K562 (cell line): ENCODE results near the gene ANKRD44. TPM values are rescaled to one million over a fixed set of nuclear protein-coding genes. Genes with fewer than 3 reads are reported as not detected.

Experiments
- ATAC-seq: fragments of 200-7000 bp; cut with Tn5 transposase; 3 replicates; pipeline ENCODE4 v1.9.1; 2020; ENCODE audit warnings: moderate library complexity
- BruUV-seq: library from RNA; stranded (reverse); fragments of 400-500 nt; replicated peaks from 2 replicates; lab custom pipeline; 2021; lab: Mats Ljungman, UMichigan
- CTCF ChIA-PET: fragments of 300-600 bp; formaldehyde crosslinking; extraction: SDS; loops from one replicate; lab custom pipeline; 2021; ENCODE audit warnings: low intra/inter-chr PET ratio; lab: Yijun Ruan, JAX
- POLR2A ChIA-PET: fragments of 300-600, 350-650 bp; sonication (Branson Sonifier 250); formaldehyde crosslinking; extraction: SDS; loops from one replicate; lab custom pipeline; 2021; ENCODE audit warnings: antibody characterized with exemption, inconsistent platforms; lab: Yijun Ruan, JAX
- DNase-seq, 4 experiments: peaks; one replicate each; pipeline versions ENCODE4 v3.0.0 to v3.0.0-alpha.2; 2011 to 2018; ENCODE audit warnings: low spot score in 3 of 4, mixed read lengths in 3 of 4; ENCODE audit errors: extremely low read depth in 1 of 4
- FAIRE-seq: peaks from 2 replicates; lab custom pipeline; 2011; peaks lifted over from hg19 to GRCh38; lab: Jason Lieb, UNC
- H2AFZ ChIP-seq: 2 replicates; pipeline ENCODE4 v1.6.0; 2011; ENCODE audit warnings: low read depth, low read length, control low read depth, inconsistent platforms
- H3K27ac ChIP-seq: fragments of 200-600 bp; 3 replicates; pipeline ENCODE4 v1.8.0; 2011; ENCODE audit warnings: low read depth, mild to moderate bottlenecking, control low read depth, inconsistent platforms, low read length, moderate library complexity, mixed read lengths; ENCODE audit errors: extremely low read depth
- H3K27me3 ChIP-seq, 2 experiments: fragments of 300-600 bp in 1 of 2; 2 replicates in 1 of 2; 3 replicates in 1 of 2; pipeline versions ENCODE4 v1.6.0 to v1.8.0; 2011; ENCODE audit warnings: inconsistent platforms in 2 of 2, low read length in 2 of 2, mild to moderate bottlenecking in 1 of 2, mixed read lengths in 1 of 2, moderate library complexity in 1 of 2; ENCODE audit not compliant: control insufficient read depth in 2 of 2, insufficient read depth in 2 of 2
- H3K36me3 ChIP-seq: fragments of 300-600 bp; 3 replicates; pipeline ENCODE4 v1.8.0; 2011; ENCODE audit warnings: mild to moderate bottlenecking, low read length, inconsistent platforms; ENCODE audit not compliant: control insufficient read depth, insufficient read depth
- H3K4me1 ChIP-seq, 2 experiments: fragments of 200-600 bp in 1 of 2; replicated peaks in 1 of 2; 2 replicates in 1 of 2; 3 replicates in 1 of 2; pipeline versions ENCODE4 v1.5.1 to v1.8.0; 2011; ENCODE audit warnings: inconsistent platforms in 2 of 2, low read length in 2 of 2, mild to moderate bottlenecking in 1 of 2, mixed read lengths in 1 of 2, moderate library complexity in 1 of 2; ENCODE audit not compliant: control insufficient read depth in 2 of 2, insufficient read depth in 2 of 2
- H3K4me2 ChIP-seq: 2 replicates; pipeline ENCODE4 v1.6.1; 2011; ENCODE audit warnings: low read length, control low read depth, inconsistent platforms, mixed read lengths; ENCODE audit not compliant: insufficient read depth
- H3K4me3 ChIP-seq: fragments of 200-600 bp; sonication (generic), shearing (Covaris generic); 2 replicates; pipeline ENCODE4 v1.5.1; 2016; ENCODE audit warnings: control low read depth, inconsistent platforms
- H3K79me2 ChIP-seq: fragments of 200-600 bp; 3 replicates; pipeline ENCODE4 v1.8.0; 2011; ENCODE audit warnings: low read length, inconsistent platforms; ENCODE audit not compliant: control insufficient read depth, insufficient read depth
- H3K9ac ChIP-seq, 2 experiments: 2 replicates each; pipeline versions ENCODE4 v1.6.0 to v1.6.1; 2011; ENCODE audit warnings: low read depth in 2 of 2, low read length in 2 of 2, control low read depth in 1 of 2, inconsistent platforms in 1 of 2, mild to moderate bottlenecking in 1 of 2, mixed read lengths in 1 of 2; ENCODE audit not compliant: insufficient read depth in 1 of 2
- H3K9me1 ChIP-seq: one replicate; pipeline ENCODE4 v1.6.0; 2011; ENCODE audit warnings: inconsistent platforms, mild to moderate bottlenecking, low read length, moderate library complexity; ENCODE audit not compliant: control insufficient read depth, insufficient read depth
- H3K9me3 ChIP-seq: replicated peaks from 2 replicates; pipeline ENCODE4 v1.5.1; 2011; ENCODE audit warnings: low read depth, low read length, inconsistent platforms; ENCODE audit not compliant: control insufficient read depth, insufficient read depth
- H4K20me1 ChIP-seq: replicated peaks from 2 replicates; pipeline ENCODE4 v1.6.1; 2011; ENCODE audit warnings: low read length, inconsistent platforms, mixed read lengths; ENCODE audit not compliant: control insufficient read depth, insufficient read depth
- ARNT ChIP-seq, 2 experiments: fragments of 450-650 bp; IDR thresholded peaks; 2 replicates each; pipeline ENCODE4 v1.6.1; 2016; ENCODE audit warnings: mild to moderate bottlenecking in 1 of 2
- ETV6 ChIP-seq, 3 experiments: fragments of 150-350 bp in 1 of 3; sonication (generic) in 1 of 3; formaldehyde crosslinking in 1 of 3; IDR thresholded peaks; 2 replicates each; pipeline versions ENCODE4 v1.6.1 to v1.8.0; 2014 to 2022; ENCODE audit warnings: borderline replicate concordance in 2 of 3, low read depth in 2 of 3, antibody characterized with exemption in 1 of 3, low read length in 1 of 3, mild to moderate bottlenecking in 1 of 3, missing genetic modification reagents in 1 of 3
- PRPF4 ChIP-seq: fragments of 200-400 bp; formaldehyde crosslinking; IDR thresholded peaks from one replicate; pipeline ENCODE4 v1.6.1; 2017; ENCODE audit warnings: low read length, low read depth, mild to moderate bottlenecking; ENCODE audit not compliant: insufficient read depth, poor library complexity, severe bottlenecking
- SMC3 ChIP-seq: conservative IDR thresholded peaks from 2 replicates; pipeline ENCODE4 v1.6.1; 2011; ENCODE audit warnings: low read depth, low read length, improper control_type of control experiment; ENCODE audit not compliant: insufficient read depth
- TFAP4 ChIP-seq: sonication (generic); formaldehyde crosslinking; IDR thresholded peaks from 2 replicates; pipeline ENCODE4 v1.8.0; 2022; ENCODE audit warnings: missing genetic modification reagents, mild to moderate bottlenecking, moderate library complexity, borderline replicate concordance
- TOE1 ChIP-seq, 2 experiments: fragments of 450-650 bp in 1 of 2; sonication (generic) in 1 of 2; formaldehyde crosslinking in 1 of 2; IDR thresholded peaks; 2 replicates each; pipeline versions ENCODE4 v1.7.1 to v1.8.0; 2016 to 2022; ENCODE audit warnings: borderline replicate concordance in 2 of 2, mild to moderate bottlenecking in 2 of 2, antibody characterized with exemption in 1 of 2, inconsistent platforms in 1 of 2, low read depth in 1 of 2, missing genetic modification reagents in 1 of 2, moderate library complexity in 1 of 2
- ZNF121 ChIP-seq: sonication (generic); formaldehyde crosslinking; conservative IDR thresholded peaks from 2 replicates; pipeline ENCODE4 v1.8.0; 2022; ENCODE audit warnings: missing genetic modification reagents
- ZNF318 ChIP-seq, 2 experiments: fragments of 450-650 bp; IDR thresholded peaks; 2 replicates each; pipeline ENCODE4 v1.6.1; 2016; ENCODE audit warnings: mild to moderate bottlenecking in 2 of 2, borderline replicate concordance in 1 of 2, low read depth in 1 of 2, moderate library complexity in 1 of 2
- WGBS: fragments of 100-300 bp; shearing (Covaris generic); methylation state at CpG from one replicate; pipeline ENCODE4 v1.1.6; 2016; ENCODE audit warnings: low coverage, mixed read lengths; ENCODE audit not compliant: insufficient coverage; ENCODE audit errors: missing lambda C conversion rate; 5-methylcytosine and 5-hydroxymethylcytosine counted together
- in situ Hi-C: fragments of 300-500 bp; cut with MboI; formaldehyde crosslinking; loops from 4 replicates; pipeline ENCODE4 v1.15.0; 2018; ENCODE audit warnings: inconsistent platforms, mixed read lengths
- intact Hi-C: fragments of 100-400 bp; cut with micrococcal nuclease; formaldehyde crosslinking; loops from 2 replicates; pipeline ENCODE4 v1.14.2; 2022
- polyA plus RNA-seq, 8 experiments: library from polyadenylated mRNA; depleted of rRNA in 4 of 8; stranded (reverse) in 5 of 8; unstranded in 3 of 8; fragments of >200 nt; fragmentation: Nextera tagmentation in 2 of 8; fragmentation: Illumina TruSeq in 1 of 8; extraction: Ambion mirVana in 2 of 8; extraction: Trizol in 1 of 8; gene quantifications; 2 replicates each; pipeline versions ENCODE4 v1.2.1 to v1.2.3, GENCODE V29; 2011 to 2014; ENCODE audit warnings: inconsistent platforms in 1 of 8, missing spikeins in 1 of 8
- total RNA-seq, 7 experiments: library from RNA; depleted of rRNA in 6 of 7; stranded (reverse); fragments of >200 nt in 6 of 7; fragmentation: Illumina TruSeq in 2 of 7; extraction: Trizol in 2 of 7; gene quantifications; 2 replicates each; pipeline versions ENCODE4 v1.2.1 to v1.2.3, GENCODE V29; 2011 to 2021; ENCODE audit warnings: low replicate concordance in 1 of 7

Gene ANKRD44
- total and polyA plus RNA-seq, 9 of the 15 experiments (the other 6 are each of a cell fraction or from before 2014, with no cell fraction given) = 0.03 to 0.64 (median 0.07) TPM; not detected in 3

DNA sequence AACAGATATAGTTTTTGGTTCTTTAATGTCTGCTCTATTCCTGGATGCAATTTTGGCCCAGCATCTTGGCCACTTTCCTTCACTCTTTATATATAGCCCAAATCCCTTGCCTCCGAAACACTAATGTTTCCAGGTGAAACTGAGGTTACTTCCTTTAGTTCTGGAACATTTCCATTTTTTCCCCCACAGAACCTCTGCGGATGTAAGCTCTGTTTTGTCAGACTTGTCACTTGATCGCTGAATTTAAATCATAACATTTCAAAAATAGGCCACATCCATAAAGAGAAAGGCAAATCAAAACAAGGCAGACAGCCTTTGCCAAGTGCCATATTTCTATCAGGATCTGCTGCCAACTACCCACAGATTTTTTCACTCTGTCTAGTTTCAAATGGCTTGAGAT lies 115.1 kb downstream of the ANKRD44 start:
- Histone ChIP-seq H3K27me3 (no peaks in the 10 kb centered on the region; a peak in 1 of 5 replicates), H3K4me1 (no peaks in the 10 kb centered on the region), H3K79me2 (no peaks in the 10 kb centered on the region), H3K9me3 (no peaks in the 10 kb centered on the region), H3K9me1 (no peaks in the 10 kb centered on the region), H4K20me1 (no peaks in the 10 kb centered on the region; the same call in 1 of the 2 replicates), H2AFZ (no peak overlapping the region), H3K4me3 (no peak overlapping the region), H3K27ac (no peak overlapping the region), H3K36me3 (no peaks in the 10 kb centered on the region), H3K9ac (no peak overlapping the region), H3K4me2 (no peak overlapping the region)
- ChIA-PET POLR2A (no interaction called here), CTCF (interaction anchor here (0.5 kb wide), 1 partner anchor 114 kb away, joined by 3 read pairs; no protein-coding TSS in a partner anchor)
- intact Hi-C loops (no loop called here), in situ Hi-C loops (no loop called here)
- TF ChIP-seq ARNT (IDR thresholded peaks at IDR 0.05) (no peak), TFAP4 (CRISPR knock-in tag) (no peak), ZNF318 (IDR thresholded peaks at IDR 0.05; ENCODE audit: borderline replicate concordance in 1 of 2, low read depth in 1 of 2) (no peak), PRPF4 (no peak), SMC3 (no peak), ZNF121 (no peak), ETV6 (IDR thresholded peaks at IDR 0.05; ENCODE audit: borderline replicate concordance in 1 of 2, low read depth in 2 of 2, low read length in 1 of 2) (no peak), ETV6 (CRISPR knock-in tag; IDR thresholded peaks at IDR 0.05; ENCODE audit: borderline replicate concordance) (no peak), TOE1 (IDR thresholded peaks at IDR 0.05; ENCODE audit: borderline replicate concordance) (no peak), TOE1 (CRISPR knock-in tag; IDR thresholded peaks at IDR 0.05; ENCODE audit: borderline replicate concordance, low read depth) (no peak)
- ATAC-seq (no peak), DNase-seq (no peak), FAIRE-seq (no peak)
- BruUV-seq = no TSS peak
- WGBS = 0% methylated on average over 3 of the region's 3 CpGs
